A673 (cell line): Measurements from ENCODE around the gene PAK5. TPM values are rescaled to one million over a fixed set of nuclear protein-coding genes. Genes with fewer than 3 reads are reported as not detected.

Source experiments
- BruUV-seq: library from RNA; stranded (reverse); fragments of 400-500 nt; replicated peaks from 2 replicates; lab custom pipeline; 2021; lab: Mats Ljungman, UMichigan
- CTCF ChIA-PET: fragments of 300-600 bp; sonication (Branson Sonifier 250); formaldehyde crosslinking; loops from one replicate; lab custom pipeline; 2022; ENCODE audit warnings: antibody characterized with exemption; lab: Charles Lee
- POLR2A ChIA-PET: fragments of 300-600 bp; sonication (Branson Sonifier 250); formaldehyde crosslinking; loops from one replicate; lab custom pipeline; 2022; ENCODE audit warnings: antibody characterized with exemption; ENCODE audit not compliant: low non-redundant PET; lab: Charles Lee
- DNase-seq: peaks from one replicate; pipeline ENCODE4 v3.0.0-alpha.2; 2015; ENCODE audit warnings: low spot score
- H3K27ac ChIP-seq: fragments of 200-600 bp; sonication (generic); 2 replicates; pipeline ENCODE4 v1.5.1; 2016; ENCODE audit warnings: mixed run types, low read depth, mild to moderate bottlenecking, mixed read lengths, antibody characterized with exemption, low read length; ENCODE audit not compliant: poor library complexity, severe bottlenecking
- H3K27me3 ChIP-seq: fragments of 200-600 bp; sonication (generic); replicated peaks from 2 replicates; pipeline ENCODE4 v1.6.1; 2017; ENCODE audit warnings: mixed run types, low read depth, mild to moderate bottlenecking, mixed read lengths, antibody characterized with exemption, low read length; ENCODE audit not compliant: insufficient read depth, poor library complexity
- H3K36me3 ChIP-seq: fragments of 200-600 bp; sonication (generic); 2 replicates; pipeline ENCODE4 v1.6.1; 2016; ENCODE audit warnings: mixed run types, mild to moderate bottlenecking, mixed read lengths, antibody characterized with exemption, low read length; ENCODE audit not compliant: insufficient read depth, poor library complexity, severe bottlenecking
- H3K4me1 ChIP-seq: fragments of 200-600 bp; sonication (generic); 2 replicates; pipeline ENCODE4 v1.6.1; 2017; ENCODE audit warnings: mixed run types, mild to moderate bottlenecking, mixed read lengths, antibody characterized with exemption, low read length; ENCODE audit not compliant: insufficient read depth, poor library complexity, severe bottlenecking
- H3K4me3 ChIP-seq: fragments of 200-600 bp; sonication (generic); 2 replicates; pipeline ENCODE4 v1.5.1; 2016; ENCODE audit warnings: low read depth, mixed run types, mild to moderate bottlenecking, mixed read lengths, low read length; ENCODE audit not compliant: poor library complexity, severe bottlenecking
- H3K9me3 ChIP-seq: fragments of 200-600 bp; sonication (generic); 2 replicates; pipeline ENCODE4 v1.6.1; 2016; ENCODE audit warnings: mixed run types, low read depth, mild to moderate bottlenecking, mixed read lengths, antibody characterized with exemption, low read length; ENCODE audit not compliant: poor library complexity, severe bottlenecking
- EZH2 ChIP-seq: fragments of 200-600 bp; sonication (generic); IDR thresholded peaks from 2 replicates; pipeline ENCODE4 v1.6.1; 2017; ENCODE audit warnings: borderline replicate concordance, low read depth, mild to moderate bottlenecking, mixed read lengths, antibody characterized with exemption, low read length; ENCODE audit not compliant: poor library complexity, severe bottlenecking
- intact Hi-C: fragments of 100-400 bp; cut with micrococcal nuclease; formaldehyde crosslinking; loops from one replicate; pipeline ENCODE4 v1.10.0; 2022; ENCODE audit not compliant: unreplicated experiment
- total RNA-seq: library from RNA; stranded (reverse); gene quantifications from 2 replicates; pipeline ENCODE4 v1.2.3, GENCODE V29; 2021
- TF ChIP-seq, protein P1 (sequence below): fragments of 300-800, 200-600 bp; sonication (generic); conservative IDR thresholded peaks from 2 replicates; pipeline ENCODE4 v1.5.1; 2017; ENCODE audit warnings: low read depth, mild to moderate bottlenecking, antibody characterized with exemption, low read length, moderate library complexity, mixed read lengths

Gene PAK5
- total RNA-seq, 1 experiment from 2014 or later, result not detected

DNA sequence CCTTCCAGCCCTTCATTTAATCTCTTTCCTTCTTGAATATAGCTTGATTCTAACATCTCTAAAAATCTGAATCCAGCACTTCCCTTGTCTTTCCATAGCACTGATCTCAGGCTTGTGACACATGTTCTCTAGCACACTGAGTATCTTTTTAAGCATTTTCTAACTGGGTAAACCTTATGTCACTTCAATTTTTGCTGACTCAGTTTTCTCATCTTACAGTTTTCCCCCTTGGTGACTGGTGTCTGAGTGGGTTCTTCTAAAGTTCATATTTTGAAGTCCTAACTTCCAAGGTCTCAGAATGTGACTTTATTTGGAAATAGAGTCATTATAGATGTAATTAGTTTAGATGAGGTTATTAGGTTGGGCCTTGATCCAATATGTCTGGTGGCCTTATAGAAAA is 153.9 kb downstream of the PAK5 start:
- ChIA-PET POLR2A (no interaction called here), CTCF (no interaction called here)
- DNase-seq, result no peak
- Histone ChIP-seq H3K4me3 (no peak overlapping the region), H3K9me3 (no peaks in the 10 kb centered on the region), H3K27me3 (peaks cover 27% of the 10 kb centered on the region), H3K27ac (no peak overlapping the region), H3K36me3 (no peaks in the 10 kb centered on the region), H3K4me1 (no peaks in the 10 kb centered on the region)
- BruUV-seq, result no TSS peak
- TF ChIP-seq EZH2, result no peak
- TF ChIP-seq, protein P1, sequence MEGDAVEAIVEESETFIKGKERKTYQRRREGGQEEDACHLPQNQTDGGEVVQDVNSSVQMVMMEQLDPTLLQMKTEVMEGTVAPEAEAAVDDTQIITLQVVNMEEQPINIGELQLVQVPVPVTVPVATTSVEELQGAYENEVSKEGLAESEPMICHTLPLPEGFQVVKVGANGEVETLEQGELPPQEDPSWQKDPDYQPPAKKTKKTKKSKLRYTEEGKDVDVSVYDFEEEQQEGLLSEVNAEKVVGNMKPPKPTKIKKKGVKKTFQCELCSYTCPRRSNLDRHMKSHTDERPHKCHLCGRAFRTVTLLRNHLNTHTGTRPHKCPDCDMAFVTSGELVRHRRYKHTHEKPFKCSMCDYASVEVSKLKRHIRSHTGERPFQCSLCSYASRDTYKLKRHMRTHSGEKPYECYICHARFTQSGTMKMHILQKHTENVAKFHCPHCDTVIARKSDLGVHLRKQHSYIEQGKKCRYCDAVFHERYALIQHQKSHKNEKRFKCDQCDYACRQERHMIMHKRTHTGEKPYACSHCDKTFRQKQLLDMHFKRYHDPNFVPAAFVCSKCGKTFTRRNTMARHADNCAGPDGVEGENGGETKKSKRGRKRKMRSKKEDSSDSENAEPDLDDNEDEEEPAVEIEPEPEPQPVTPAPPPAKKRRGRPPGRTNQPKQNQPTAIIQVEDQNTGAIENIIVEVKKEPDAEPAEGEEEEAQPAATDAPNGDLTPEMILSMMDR, result no peak
- intact Hi-C loops, result no loop called here

DNA sequence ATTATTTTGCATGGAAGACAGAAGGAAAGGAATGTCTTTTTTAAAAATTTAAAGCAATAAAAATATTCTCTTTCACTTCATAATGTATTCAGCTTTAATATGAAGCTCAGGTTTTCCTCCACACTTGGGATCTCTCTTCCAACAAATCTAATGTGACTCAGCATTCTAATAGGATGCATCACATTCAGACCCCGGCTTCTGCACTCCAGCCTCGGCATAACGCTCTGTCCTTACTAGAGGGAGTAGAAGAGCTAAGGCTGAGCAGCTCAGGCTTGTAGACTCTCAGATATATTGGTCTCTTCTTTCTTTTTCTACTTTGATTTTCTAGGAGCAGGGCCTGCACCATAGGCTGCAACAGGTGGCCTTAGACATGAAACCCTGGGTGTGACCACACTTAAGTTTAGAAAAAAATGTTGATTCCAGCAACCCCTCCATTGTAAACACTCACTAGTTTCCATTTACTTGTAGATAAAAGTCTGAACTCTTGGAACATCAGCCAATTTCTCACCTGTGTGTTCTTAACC is 161.7 kb downstream of the PAK5 start:
- intact Hi-C loops, result no loop called here
- Histone ChIP-seq H3K27ac (no peak overlapping the region), H3K9me3 (no peaks in the 10 kb centered on the region), H3K4me1 (no peaks in the 10 kb centered on the region), H3K27me3 (peaks cover 12% of the 10 kb centered on the region), H3K36me3 (no peaks in the 10 kb centered on the region), H3K4me3 (no peak overlapping the region)
- DNase-seq, result no peak
- CTCF ChIA-PET, result no interaction called here
- POLR2A ChIA-PET, result no interaction called here
- TF ChIP-seq, protein P1, result no peak
- no peak for TF ChIP-seq EZH2
- BruUV-seq, result no TSS peak

DNA sequence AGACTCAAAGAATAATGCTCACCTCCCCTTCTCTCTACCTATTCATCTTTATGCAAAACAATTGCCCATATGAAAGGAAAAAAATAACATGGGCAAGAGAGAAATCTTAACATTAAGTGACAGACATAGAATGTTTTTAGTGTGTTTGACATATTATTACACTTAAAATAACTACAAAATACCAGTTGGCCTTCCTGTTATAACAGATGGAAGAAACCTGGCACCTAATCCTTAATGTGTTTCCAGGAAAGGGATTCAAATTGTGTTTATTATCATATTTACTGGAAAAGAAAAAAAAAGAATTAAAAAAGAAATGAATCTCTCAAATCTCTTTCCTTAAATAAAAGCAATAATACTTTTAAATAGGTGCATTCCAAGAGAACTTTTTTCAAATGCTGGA is 165.9 kb downstream of the PAK5 start:
- TF ChIP-seq EZH2, result no peak
- TF ChIP-seq, protein P1, result no peak
- CTCF ChIA-PET, result no interaction called here
- intact Hi-C loops, result no loop called here
- H3K36me3 ChIP-seq, result no peaks in the 10 kb centered on the region
- POLR2A ChIA-PET, result no interaction called here
- no TSS peak for BruUV-seq
- H3K27me3 ChIP-seq, result no peaks in the 10 kb centered on the region
- no peaks in the 10 kb centered on the region for H3K9me3 ChIP-seq
- no peak for DNase-seq
- no peak overlapping the region for H3K27ac ChIP-seq
- no peaks in the 10 kb centered on the region for H3K4me1 ChIP-seq
- H3K4me3 ChIP-seq, result no peak overlapping the region
